ENCODE measurements around the gene DHRS2. TPM values are rescaled to one million over a fixed set of nuclear protein-coding genes. Genes with fewer than 3 reads are reported as not detected.

Gene DHRS2
- total and polyA plus RNA-seq, 2 of the 13 experiments (the other 11 are each of a cell fraction or from before 2014, with no cell fraction given): 1,621 to 3,021 TPM

DNA sequence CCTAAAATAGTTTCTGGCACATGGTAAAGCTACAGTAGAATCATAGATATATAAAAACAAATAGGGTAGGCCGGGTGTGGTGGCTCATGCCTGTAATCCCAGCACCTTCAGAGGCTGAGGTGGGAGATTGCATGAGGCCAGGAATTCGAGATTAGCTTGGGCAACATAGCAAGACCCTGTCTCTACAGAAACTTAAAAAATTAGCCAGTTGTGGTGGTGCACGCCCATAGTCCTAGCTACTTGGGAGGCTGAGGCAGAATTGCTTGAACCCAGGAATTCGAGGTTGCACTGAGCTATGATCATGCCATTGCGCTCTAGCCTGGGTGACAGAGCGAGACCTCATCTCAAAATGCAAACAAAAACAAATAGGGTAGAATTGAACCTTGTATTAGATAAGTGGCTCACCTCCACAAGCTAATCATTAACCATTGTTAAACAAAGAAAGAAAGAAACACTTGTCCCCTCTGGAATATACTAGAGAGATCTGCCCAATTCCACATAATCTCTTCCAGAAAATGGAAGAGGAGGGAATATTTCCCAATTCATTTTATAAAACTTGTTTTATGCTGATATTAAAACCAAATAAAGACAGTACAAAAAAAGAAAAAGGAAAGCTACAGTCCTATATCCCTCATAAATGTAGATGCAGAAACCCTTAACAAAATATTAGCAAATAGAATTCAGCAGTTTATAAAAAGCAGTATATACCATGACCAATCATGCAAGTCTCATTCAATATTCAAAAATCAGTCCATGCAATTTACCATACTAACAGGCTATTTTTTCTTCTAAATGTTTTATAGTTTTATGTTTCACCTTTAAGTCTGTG, 22.7 kb upstream of the DHRS2 start (continued):
- TF ChIP-seq ZNF121 (CRISPR knock-in tag; IDR thresholded peaks at IDR 0.05) (peak; percentile 96), MZF1 (CRISPR knock-in tag; IDR thresholded peaks at IDR 0.05; ENCODE audit: borderline replicate concordance) (no peak), SP2 (CRISPR knock-in tag; IDR thresholded peaks at IDR 0.05) (no peak), KAT8 (CRISPR knock-in tag; IDR thresholded peaks at IDR 0.05) (peak; percentile 71), NCOA2 (CRISPR knock-in tag; IDR thresholded peaks at IDR 0.05) (peak; percentile 94), ZNF674 (CRISPR knock-in tag; IDR thresholded peaks at IDR 0.05; ENCODE audit: low read depth) (no peak), ZNF282 (IDR thresholded peaks at IDR 0.05; ENCODE audit: partially characterized antibody) (no peak), GPN1 (CRISPR knock-in tag; IDR thresholded peaks at IDR 0.05; ENCODE audit: borderline replicate concordance) (no peak), HOXA7 (CRISPR knock-in tag; IDR thresholded peaks at IDR 0.05) (no peak), UBTF (CRISPR knock-in tag; IDR thresholded peaks at IDR 0.05) (peak; percentile 39; the same call in 1 of the 2 replicates), SAFB2 (CRISPR knock-in tag; IDR thresholded peaks at IDR 0.05; ENCODE audit: borderline replicate concordance, low read depth) (no peak; the same call in 1 of the 2 replicates), HES4 (CRISPR knock-in tag; IDR thresholded peaks at IDR 0.05; ENCODE audit: borderline replicate concordance) (no peak), ZNF430 (CRISPR knock-in tag; IDR thresholded peaks at IDR 0.05) (peak; percentile 47; the same call in 1 of the 2 replicates), FOSL2 (CRISPR knock-in tag; IDR thresholded peaks at IDR 0.05) (peak; percentile 85), ZNF205 (CRISPR knock-in tag; IDR thresholded peaks at IDR 0.05) (peak; percentile 89), SNAI1 (CRISPR knock-in tag; IDR thresholded peaks at IDR 0.05; ENCODE audit: borderline replicate concordance) (no peak), ZNF660 (CRISPR knock-in tag; IDR thresholded peaks at IDR 0.05; ENCODE audit: borderline replicate concordance, low read depth) (no peak), ZNF7 (CRISPR knock-in tag; IDR thresholded peaks at IDR 0.05) (0 out of 2 replicates have a peak, but pooled peaks have one; percentile 8), ZNF329 (CRISPR knock-in tag; IDR thresholded peaks at IDR 0.05; ENCODE audit: low read depth) (no peak), RBAK (CRISPR knock-in tag; IDR thresholded peaks at IDR 0.05) (peak; percentile 73; the same call in 1 of the 2 replicates), ZFP37 (CRISPR knock-in tag; IDR thresholded peaks at IDR 0.05; ENCODE audit: borderline replicate concordance) (no peak), ZNF543 (CRISPR knock-in tag; IDR thresholded peaks at IDR 0.05) (no peak), TCF7 (IDR thresholded peaks at IDR 0.05; ENCODE audit: low read depth) (no peak), CHCHD3 (CRISPR knock-in tag; IDR thresholded peaks at IDR 0.05) (no peak)
- TF ChIP-seq, protein P1, sequence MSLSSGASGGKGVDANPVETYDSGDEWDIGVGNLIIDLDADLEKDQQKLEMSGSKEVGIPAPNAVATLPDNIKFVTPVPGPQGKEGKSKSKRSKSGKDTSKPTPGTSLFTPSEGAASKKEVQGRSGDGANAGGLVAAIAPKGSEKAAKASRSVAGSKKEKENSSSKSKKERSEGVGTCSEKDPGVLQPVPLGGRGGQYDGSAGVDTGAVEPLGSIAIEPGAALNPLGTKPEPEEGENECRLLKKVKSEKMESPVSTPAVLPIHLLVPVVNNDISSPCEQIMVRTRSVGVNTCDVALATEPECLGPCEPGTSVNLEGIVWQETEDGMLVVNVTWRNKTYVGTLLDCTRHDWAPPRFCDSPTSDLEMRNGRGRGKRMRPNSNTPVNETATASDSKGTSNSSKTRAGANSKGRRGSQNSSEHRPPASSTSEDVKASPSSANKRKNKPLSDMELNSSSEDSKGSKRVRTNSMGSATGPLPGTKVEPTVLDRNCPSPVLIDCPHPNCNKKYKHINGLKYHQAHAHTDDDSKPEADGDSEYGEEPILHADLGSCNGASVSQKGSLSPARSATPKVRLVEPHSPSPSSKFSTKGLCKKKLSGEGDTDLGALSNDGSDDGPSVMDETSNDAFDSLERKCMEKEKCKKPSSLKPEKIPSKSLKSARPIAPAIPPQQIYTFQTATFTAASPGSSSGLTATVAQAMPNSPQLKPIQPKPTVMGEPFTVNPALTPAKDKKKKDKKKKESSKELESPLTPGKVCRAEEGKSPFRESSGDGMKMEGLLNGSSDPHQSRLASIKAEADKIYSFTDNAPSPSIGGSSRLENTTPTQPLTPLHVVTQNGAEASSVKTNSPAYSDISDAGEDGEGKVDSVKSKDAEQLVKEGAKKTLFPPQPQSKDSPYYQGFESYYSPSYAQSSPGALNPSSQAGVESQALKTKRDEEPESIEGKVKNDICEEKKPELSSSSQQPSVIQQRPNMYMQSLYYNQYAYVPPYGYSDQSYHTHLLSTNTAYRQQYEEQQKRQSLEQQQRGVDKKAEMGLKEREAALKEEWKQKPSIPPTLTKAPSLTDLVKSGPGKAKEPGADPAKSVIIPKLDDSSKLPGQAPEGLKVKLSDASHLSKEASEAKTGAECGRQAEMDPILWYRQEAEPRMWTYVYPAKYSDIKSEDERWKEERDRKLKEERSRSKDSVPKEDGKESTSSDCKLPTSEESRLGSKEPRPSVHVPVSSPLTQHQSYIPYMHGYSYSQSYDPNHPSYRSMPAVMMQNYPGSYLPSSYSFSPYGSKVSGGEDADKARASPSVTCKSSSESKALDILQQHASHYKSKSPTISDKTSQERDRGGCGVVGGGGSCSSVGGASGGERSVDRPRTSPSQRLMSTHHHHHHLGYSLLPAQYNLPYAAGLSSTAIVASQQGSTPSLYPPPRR (CRISPR knock-in tag; IDR thresholded peaks at IDR 0.05; ENCODE audit: borderline replicate concordance): peak; percentile 95

All from HepG2 (cell line).